ENCODE data around the gene NFKBIZ.

GRCh38 chr3:101865751-101866509, 16.6 kb downstream of the NFKBIZ start:
- TF ChIP-seq, protein P1, sequence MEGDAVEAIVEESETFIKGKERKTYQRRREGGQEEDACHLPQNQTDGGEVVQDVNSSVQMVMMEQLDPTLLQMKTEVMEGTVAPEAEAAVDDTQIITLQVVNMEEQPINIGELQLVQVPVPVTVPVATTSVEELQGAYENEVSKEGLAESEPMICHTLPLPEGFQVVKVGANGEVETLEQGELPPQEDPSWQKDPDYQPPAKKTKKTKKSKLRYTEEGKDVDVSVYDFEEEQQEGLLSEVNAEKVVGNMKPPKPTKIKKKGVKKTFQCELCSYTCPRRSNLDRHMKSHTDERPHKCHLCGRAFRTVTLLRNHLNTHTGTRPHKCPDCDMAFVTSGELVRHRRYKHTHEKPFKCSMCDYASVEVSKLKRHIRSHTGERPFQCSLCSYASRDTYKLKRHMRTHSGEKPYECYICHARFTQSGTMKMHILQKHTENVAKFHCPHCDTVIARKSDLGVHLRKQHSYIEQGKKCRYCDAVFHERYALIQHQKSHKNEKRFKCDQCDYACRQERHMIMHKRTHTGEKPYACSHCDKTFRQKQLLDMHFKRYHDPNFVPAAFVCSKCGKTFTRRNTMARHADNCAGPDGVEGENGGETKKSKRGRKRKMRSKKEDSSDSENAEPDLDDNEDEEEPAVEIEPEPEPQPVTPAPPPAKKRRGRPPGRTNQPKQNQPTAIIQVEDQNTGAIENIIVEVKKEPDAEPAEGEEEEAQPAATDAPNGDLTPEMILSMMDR (IDR thresholded peaks at IDR 0.05), result no peak
- no peak for TF ChIP-seq EZH2 (IDR thresholded peaks at IDR 0.05)
